Stimulated activated CD8-positive, alpha-beta memory T cell treated with anti-CD3 and anti-CD28 coated beads, Interleukin-7, amount 100 ng/mL, for 48 hours (primary cell): ENCODE results near the gene MBNL2.

Source experiments
- DNase-seq, 2 donors: peaks; one replicate each; pipeline ENCODE4 v3.0.0-alpha.2; 2020; ENCODE audit warnings: low read depth in 1 of 2; ENCODE audit errors: extremely low read depth in 1 of 2

Gene MBNL2

DNA sequence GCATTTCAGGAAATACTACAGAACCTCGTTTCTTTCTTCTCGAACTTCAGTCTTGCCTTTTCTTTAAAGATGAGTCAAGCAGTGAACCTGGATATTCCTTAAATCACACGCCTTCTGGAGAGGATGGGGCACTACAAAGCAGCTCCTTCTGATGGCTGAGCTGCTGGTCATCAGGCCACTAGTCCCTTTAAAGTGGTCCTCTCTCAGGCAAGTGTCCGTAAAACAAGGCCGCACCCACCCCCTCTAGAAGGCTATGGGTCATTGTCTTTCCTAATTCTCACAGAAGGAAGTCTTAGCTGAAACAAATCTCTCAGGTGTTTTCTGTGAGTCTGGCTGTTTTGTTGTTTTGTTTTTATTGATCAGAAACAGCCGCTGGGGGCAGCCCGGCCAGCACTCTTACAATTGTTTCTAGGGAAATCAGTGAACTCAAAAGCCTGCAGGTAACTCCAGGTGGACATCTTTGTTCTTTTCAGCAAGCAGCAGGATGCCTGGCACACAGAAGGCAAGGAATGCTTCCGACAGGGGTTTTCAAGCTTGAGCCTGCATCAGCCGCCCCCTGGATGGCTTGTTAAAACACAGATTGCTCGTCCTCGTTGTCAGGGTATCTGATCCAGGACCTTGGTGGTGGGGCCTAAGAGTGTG is 45.4 kb downstream of the MBNL2 start:
- no peak for DNase-seq

DNA sequence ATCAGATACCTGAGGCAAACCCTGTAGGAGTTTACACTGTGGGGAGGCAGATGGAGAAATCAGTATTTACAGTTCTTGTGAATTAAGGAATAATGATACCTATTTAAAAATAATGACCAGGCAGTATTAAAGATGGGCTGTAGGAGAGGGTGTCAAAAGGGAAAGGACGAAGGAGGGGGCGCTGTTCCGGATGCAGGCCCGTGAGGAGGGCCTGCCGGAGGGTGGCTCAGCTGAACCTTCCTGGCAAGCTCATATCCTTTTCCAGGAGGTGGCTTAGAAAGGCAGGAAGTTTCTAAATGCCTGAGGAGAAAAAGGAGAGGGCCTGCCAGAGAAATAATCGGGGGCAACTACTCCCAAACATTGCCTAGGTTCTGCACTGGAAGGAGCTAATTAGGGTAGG is 46.6 kb downstream of the MBNL2 start:
- DNase-seq, result no peak

DNA sequence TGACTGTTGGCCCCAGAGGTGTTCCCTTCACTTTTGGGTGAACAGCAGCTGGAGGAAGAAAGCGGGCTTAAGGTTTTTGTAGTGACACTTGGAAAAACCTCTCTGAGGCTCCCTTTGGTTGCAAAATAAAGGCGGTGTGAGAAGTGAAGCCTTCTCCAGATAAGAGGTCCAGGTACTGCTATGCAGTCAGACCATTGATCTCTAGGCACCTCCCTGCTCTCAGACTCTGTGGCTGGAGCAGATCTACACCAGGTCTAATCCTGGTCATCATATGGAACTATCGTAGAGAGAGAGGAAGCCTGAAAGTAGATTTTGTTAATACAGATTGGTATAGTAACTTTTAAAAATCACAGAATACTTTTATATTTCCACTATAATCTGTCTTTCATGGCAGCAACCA is 47.5 kb downstream of the MBNL2 start:
- DNase-seq, result no peak

DNA sequence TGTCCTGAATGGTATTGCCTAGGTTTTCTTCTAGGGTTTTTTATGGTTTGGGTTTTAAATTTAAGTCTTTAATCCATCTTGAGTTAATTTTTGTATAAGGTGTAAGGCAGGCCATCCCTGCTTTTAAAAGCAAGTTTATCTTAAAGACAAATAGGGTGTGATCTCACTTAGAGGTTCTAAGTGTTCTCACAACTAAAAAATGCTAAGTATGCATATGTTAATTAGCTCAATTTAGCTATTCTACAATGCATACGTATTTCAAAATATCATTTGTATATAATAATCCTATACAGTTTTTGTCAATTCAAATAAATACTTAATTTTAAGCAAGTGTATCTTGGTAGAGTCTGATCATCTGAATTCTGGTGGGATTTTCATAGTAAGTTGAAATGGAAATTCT is 50.4 kb downstream of the MBNL2 start:
- no peak for DNase-seq

DNA sequence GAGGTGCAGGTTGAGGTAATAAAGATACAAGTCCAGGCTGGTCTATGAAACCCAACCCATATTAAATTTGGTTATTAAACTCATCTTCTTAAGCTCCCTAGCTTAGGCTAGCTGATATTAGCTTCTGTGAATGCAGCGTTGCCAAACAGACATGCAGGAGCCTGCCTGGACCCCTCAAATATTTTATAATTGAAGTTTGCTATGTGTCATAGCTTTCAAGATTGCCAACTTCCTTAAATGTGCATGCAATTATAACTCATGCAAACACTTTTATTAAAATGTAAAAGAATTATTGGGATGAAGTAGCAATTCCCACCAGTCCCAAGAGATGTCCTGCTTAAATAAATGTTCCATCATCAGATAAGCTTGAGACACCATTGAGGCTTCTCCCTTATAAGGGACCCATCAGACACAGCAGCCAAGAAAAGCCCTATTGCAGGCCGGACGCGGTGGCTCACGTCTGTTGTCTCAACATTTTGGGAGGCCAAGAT is 51.3 kb downstream of the MBNL2 start:
- DNase-seq, result no peak

DNA sequence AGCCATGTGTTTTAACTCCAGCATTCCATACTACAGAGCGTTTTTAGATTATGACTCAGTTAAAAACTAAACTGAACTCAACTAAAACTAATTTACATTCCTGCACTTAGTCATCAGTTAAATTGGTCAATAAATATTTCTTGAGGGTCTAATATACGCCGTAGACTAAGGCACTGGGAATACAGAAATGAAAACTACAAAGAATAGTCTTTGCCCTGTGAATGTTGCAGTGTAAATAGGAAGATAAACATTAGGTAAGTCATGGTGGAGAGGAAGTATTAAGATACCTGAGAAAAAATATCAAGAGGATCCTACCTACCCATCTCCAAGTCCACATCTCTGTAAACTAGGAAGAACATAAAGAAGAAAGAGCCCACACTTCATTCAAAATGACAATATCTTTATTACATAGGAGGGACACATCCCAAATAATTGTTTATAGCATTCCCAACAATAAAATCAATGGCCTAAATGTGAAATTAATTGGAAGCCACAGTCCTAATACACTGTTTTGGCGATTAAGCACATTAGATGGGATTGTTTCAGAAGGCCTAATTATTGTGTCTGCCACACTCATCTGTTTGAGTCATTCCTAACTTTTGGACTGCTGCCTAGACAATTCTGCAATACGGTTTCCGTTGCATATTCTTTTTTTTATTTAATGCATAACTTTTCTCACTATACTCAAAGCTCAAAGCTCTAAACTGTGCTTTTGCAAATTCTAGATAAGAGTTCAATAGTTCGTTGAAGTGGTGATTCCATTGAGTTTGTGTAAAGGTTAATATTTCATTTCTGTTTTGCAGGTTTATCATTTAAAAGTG is 52.9 kb downstream of the MBNL2 start:
- DNase-seq, result no peak

DNA sequence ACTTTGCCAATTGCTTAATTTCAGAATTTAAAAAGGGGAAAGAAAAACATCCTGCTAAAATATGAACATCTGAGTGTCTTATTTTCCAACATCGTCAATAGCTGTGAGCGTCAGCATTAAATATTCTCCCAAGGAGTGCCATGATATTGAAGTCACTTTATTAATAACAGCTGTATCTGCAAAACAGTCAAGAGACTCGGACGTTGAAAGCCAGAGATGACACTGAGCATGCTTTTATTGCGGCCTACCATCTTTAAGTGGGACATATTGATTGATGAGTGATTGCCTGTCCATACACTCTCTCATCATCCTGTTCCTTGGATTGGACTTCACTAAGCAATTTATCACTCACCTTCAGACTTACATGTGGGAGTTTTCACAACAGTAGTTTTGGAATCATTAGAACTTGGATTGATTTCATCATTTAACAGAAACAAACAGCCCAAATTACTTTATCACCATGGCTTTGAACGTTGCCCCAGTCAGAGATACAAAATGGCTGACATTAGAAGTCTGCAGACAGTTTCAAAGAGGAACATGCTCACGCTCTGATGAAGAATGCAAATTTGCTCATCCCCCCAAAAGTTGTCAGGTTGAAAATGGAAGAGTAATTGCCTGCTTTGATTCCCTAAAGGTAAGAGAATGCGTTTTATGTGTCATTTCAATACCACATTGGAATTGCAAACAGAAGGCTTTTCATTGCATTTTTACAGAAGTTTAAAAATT is 53.8 kb downstream of the MBNL2 start:
- DNase-seq, result no peak

DNA sequence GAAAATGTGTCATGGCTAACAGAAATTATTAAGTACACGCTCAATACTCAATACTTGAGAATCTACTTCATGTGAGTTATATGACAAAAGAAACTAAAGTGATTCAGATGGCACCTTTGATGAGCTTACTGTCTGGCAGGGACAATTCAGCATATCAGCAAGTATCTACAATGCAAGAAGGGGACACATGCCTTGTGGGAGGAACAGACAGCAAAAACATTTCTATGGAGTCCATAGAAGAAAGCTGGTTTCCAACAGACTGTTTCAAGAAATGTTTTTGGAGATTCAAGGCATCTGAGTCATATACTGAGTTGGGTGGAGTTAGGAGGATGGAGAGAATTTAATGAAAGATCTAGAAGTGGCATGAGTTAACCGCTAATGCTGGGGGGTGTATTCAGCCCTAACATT is 54.7 kb downstream of the MBNL2 start:
- DNase-seq, result no peak

DNA sequence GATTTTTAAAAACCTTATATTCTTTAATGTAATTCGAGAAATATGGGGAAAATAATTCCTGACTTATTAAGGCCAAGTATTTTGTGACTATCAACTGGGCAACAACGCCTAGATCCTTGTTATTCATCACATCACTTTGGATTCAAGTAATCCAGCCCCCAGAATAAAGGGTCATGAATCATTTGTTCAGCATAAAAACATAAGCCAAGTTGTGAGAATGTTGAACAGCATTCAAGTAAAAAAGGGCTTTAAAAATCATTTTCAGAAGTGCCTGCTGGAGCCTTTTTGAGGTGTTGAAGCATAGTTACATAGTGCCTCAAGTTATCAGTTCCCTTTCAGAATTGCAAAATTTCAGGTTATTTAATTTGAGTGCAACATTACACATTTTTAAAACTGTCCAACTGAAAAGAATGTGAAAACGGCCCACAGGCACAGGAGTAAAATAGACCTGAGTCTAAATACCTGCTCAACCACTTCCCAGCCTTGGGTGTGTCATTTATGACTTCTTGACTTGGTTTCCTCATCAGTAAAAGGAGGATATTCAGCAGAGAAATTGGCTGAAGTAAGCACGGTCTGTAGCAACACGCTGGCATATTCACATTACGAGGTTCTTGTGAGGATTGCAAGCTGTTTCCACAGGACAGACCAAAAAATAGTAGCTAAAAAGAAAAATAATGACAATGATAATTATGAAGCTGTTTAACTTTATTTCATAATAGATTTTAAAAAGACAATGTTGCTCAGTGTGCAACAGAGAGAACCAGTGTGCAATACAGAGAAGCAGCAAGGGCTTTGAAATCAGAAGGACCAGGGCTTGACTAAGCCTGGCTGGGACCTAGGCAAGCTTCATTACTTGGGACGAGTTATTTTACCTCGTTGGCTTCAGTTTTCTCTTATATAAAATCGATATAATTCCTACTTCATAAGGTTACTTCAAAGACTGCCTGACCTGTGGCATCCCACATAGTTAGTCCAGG is 56.6 kb downstream of the MBNL2 start:
- no peak for DNase-seq

DNA sequence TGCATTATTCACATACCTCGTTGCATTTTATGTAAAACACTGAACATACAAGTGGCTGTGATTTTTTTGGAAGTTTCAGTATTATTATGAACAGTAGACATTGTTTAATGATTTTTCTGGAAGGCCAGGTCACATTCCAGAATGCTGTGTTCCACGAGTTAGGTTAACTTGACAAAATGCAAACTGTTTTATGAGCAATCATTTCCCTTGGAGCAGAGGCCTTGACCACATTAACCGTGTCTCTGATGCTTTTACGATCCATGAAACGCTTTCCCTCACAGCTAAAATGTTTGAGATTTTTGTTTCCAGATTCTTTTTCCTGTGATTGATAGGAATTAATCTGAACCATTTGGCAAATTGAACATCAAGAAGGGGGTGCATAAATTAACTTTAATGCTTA is 57.8 kb downstream of the MBNL2 start:
- no peak for DNase-seq

DNA sequence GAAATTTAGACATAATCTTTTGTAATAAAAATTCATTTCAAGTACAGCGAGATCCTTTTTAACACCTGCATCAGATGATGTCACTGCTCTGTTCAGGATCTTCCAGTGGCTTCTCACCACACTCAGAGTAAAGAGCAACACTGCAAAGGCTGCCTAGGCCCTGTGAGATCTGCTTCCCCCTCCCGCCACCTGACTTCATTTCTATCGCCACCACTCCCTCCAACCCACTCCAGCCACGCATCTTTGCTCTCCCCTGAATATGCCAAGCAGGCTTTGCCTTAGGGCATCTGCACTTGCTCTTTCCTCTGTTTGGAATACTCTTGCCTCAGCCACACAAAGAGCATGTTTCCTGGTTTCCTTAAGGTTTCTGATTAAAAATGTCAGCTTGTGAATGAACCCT is 58.3 kb downstream of the MBNL2 start:
- no peak for DNase-seq

DNA sequence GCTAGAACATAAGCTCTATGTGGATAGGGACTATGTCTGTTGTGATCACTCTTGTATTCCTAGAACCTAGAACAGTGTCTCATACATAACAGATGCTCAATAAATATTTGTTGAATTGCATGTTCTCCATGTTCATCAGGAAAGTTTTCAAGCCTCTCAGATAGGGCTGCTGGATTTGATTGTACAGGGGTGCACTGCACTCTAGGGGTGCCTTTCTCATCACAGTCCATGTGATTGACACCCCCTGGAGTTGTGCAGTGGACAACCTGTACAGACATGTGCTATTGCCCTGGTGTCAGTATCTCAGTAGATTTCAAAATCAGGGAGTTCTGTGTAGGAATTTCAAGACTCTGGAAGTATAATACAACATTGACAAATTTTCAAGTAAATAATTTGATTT is 58.9 kb downstream of the MBNL2 start:
- no peak for DNase-seq

DNA sequence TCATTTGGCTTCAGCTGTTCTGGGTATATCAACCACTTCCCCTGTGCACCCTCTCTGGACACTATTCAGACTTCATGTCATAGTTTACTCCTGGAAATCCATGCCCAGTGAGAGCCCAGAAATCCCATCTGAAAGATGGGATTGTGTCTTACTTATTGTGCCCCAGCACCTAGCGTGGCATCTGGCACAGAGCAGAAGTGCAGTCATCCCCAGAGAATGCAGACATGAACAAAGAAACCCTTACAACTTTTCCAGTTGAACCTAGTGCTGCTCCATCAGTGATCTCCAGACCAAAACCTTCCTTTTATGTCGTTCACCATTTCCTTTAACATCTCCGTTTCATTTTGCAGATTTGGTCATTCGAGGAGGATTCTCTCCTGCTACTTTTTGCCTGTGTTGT is 60.6 kb downstream of the MBNL2 start:
- DNase-seq, result no peak

DNA sequence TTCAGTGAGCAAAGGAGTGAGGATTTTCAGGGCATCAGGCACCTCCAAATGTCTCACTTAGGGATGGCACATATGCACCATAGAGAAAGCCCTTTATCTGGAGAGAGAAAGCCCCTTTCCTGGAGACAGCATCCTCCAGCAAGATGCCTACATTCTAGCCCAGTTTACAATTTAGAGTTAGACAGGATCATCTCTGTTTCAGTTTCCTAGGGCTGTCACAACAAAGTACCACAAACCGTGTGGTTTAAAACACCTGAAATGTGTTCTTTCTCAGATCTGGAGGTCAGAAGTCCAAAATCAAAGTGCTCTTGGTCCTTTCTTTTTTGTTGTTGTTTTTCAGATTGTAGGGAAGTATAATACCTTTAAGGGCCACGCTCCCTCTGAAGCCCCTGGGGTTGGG is 61.8 kb downstream of the MBNL2 start:
- no peak for DNase-seq

DNA sequence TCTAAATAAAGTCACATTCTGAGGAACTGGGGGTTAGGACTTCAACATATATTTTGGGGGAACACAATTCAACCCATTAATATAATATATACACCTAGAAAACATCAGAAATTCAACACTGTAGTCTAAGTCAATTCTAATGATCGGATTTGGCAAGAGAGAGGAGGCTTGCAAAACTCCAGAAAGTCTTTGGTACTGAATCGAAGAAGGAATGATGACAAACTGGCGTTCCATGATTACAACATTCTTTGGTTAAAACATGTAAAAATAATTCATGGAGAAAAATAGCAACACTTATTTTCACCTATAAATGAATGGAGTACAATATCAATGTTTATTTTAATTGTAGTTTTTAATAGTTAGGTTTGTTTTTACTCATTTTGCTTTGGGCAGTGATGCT is 62.4 kb downstream of the MBNL2 start:
- no peak for DNase-seq

DNA sequence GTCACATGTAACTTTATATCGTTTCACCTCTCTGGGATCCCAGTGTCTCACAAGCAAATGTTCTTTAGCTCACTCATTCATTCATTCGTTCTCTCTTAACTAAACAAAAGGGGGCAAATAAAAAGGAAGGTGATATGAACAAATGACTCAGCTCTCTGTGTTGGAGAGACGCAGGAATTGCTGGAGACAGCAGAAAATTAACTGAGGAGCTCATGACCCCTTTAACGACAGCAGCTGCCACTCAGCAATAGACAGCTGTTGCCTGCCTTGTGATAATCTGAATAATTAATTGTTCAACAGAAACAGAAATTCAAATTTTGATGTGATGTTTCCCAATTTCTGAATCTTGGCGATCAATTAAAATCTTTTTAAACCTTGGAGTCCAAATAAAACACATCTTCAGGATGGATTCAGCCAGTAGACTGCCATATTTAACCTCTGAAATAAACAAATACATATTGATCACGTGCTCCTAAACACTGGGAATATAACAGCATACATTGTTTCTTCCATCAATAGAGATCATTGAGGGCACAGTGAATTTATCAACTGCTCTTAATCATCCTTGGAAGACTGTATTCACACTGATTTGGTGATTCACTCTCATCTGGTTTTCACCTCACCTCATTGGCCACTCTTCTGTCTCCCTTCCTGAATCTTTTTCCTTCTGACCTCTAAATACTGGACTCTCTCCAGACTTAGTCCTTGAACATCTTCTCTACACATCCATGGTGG is 63.3 kb downstream of the MBNL2 start:
- no peak for DNase-seq

DNA sequence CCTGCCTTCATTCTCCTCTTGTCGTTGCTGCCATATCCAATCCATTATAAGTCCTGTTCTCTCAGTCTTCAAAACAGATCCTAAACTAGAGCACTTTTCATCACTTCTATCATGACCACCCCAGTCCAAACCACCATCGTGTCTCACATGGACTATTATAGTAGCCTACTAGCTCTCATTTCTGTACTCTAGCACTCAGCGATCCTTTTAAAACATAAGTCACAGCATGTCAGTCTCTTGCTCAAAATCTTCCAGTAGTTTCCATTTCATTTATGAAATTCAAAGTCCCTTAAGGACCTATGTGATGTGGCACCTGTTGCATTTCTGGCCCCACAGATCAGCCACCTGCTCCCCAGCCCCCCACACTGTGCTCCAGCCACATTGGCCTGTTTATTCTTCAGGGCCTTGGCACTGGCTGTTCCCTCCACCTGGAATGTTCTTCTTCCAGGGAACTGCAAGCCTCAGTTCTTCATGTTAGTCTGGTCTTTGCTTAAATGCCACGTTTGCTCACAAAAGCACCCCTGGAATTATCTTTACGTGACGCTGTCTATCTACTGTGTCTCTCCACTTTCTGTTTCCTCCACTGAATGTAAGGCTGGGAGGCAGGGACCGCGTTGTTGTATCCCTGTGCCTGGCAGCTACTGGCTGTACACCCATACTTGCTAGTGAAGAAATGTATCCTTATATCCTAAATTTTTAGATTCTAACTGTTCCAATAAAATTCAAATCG is 64.3 kb downstream of the MBNL2 start:
- DNase-seq, result no peak

DNA sequence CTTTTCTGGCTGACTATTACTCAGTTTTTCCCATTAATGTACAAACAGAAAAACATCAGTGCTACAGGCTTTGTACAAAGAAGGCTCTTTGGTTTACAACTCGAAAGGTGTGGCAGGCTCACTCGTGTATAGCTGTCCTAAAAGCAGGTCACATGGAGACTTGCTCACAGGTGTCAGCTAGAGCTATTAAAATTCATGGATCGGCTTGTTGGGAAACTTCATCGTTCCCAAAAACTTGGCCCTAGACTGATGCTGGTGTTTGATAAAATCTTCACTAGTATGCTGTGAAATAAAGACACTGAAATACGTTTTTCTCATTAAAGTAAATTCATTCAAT is 64.9 kb downstream of the MBNL2 start:
- DNase-seq, result no peak

DNA sequence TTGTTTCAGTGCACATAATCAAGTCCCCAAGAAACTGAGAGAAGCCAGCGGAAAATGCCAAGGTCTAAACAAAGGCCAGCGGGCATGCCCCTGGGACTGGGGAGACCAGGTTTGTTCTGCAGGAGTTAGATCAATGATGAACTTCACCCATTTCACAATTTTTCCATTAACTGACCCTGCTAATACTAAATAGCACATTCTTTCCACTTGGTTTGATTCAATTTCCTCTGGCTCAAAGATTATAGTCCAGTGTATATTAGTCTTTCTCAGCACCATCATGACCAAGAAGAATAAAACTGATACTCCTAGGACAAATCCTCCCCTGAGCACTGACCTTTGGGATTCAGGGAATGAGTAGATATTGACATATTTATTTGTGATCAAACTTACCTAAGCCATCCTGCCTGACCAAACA is 66.4 kb downstream of the MBNL2 start:
- no peak for DNase-seq
